IMR-90 (cell line): Measurements from ENCODE around the gene HMCES. TPM values are rescaled to one million over a fixed set of nuclear protein-coding genes. Genes with fewer than 3 reads are reported as not detected.

Experiments used
- CHD1 ChIP-seq: IDR thresholded peaks from 2 replicates; pipeline ENCODE4 v1.6.1; 2012; ENCODE audit warnings: low read depth, low read length, improper control_type of control experiment
- FOS ChIP-seq: fragments of 150-350 bp; IDR thresholded peaks from 2 replicates; pipeline ENCODE4 v1.6.1; 2016; ENCODE audit warnings: low read depth, low read length
- NFE2L2 ChIP-seq: fragments of 150-350 bp; IDR thresholded peaks from 2 replicates; pipeline ENCODE4 v1.6.1; 2016; ENCODE audit warnings: low read depth, mild to moderate bottlenecking, low read length
- RAD21 ChIP-seq: IDR thresholded peaks from 2 replicates; pipeline ENCODE4 v1.6.1; 2012; ENCODE audit warnings: low read length, improper control_type of control experiment
- polyA plus RNA-seq, 3 experiments: library from polyadenylated mRNA; depleted of rRNA; stranded (reverse); fragments of >200 nt; gene quantifications; 2 replicates each; pipeline ENCODE4 v1.2.3, GENCODE V29; 2012; ENCODE audit warnings: low replicate concordance in 1 of 3
- total RNA-seq: library from RNA; depleted of rRNA; stranded (reverse); fragments of >200 nt; gene quantifications from 2 replicates; pipeline ENCODE4 v1.2.3, GENCODE V29; 2012

The HMCES gene
- total and polyA plus RNA-seq, 2 of the 4 experiments (the other 2 are of a cell fraction) = 26.0 to 30.5 TPM

DNA sequence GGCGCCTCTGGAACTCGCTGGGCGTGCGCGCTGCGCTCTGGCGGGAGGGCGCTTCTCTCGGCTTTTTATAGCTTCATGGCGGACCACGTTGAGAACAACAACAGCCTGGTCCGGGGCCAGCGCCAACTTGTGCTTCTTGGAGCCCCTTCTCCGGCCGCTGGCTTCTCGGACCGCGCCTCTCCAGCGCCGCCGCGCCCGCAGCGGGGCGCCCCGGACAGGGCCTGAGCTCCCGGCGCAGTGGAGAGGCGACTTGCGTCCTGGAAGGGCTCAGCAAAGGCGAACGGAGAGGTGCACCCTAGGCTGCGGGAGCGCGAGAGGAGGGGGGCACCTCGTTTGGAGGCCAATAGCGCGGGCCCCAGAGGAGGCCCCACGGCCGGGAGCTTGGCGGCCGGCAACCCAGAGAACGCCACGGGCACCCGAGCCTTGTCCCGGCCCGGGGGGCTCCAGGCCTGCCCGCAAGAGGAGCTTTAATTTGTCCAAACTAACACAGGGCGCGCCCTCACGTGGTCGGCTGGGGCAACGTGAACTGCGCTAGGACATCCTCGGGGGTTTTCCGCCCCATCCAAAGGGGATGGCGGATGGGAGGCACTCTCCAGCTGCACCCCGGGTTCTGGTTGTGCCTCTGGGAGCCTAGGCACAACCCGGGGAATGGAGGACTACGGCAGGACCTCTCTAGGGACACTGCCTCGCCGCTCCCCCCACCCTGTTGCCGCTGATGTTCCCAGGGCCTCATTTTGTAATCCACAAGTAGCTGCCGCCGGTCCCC lies 37.8 kb downstream of the HMCES start (continued):
- TF ChIP-seq FOS (no peak), CHD1 (no peak), RAD21 (peak; percentile 39), NFE2L2 (0 out of 2 replicates have a peak, but pooled peaks have one; percentile 15)
